ENCODE results near the gene TBC1D22A. TPM values are rescaled to one million over a fixed set of nuclear protein-coding genes. Genes with fewer than 3 reads are reported as not detected.

Gene TBC1D22A
- total RNA-seq, 4 donors from 2014 or later: 15.6 to 21.7 (median 20.5) TPM

- Histone ChIP-seq H3K4me3 (no peak overlapping the region), H3K27me3 (no peaks in the 10 kb centered on the region), H3K4me1 (no peaks in the 10 kb centered on the region), H3K9me3 (no peaks in the 10 kb centered on the region), H3K36me3 (peaks cover 0 to 34% (median 0%) of the 10 kb centered on the region in 3 donors), H3K27ac (no peak overlapping the region)
- DNase-seq: no peak
- 80 to 82% methylated on average over 9 to 11 of the region's 22 CpGs for WGBS, 2 donors
- intact Hi-C loops (cut with DNase I): no loop called here
- TF ChIP-seq, protein P1, sequence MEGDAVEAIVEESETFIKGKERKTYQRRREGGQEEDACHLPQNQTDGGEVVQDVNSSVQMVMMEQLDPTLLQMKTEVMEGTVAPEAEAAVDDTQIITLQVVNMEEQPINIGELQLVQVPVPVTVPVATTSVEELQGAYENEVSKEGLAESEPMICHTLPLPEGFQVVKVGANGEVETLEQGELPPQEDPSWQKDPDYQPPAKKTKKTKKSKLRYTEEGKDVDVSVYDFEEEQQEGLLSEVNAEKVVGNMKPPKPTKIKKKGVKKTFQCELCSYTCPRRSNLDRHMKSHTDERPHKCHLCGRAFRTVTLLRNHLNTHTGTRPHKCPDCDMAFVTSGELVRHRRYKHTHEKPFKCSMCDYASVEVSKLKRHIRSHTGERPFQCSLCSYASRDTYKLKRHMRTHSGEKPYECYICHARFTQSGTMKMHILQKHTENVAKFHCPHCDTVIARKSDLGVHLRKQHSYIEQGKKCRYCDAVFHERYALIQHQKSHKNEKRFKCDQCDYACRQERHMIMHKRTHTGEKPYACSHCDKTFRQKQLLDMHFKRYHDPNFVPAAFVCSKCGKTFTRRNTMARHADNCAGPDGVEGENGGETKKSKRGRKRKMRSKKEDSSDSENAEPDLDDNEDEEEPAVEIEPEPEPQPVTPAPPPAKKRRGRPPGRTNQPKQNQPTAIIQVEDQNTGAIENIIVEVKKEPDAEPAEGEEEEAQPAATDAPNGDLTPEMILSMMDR (IDR thresholded peaks at IDR 0.05): no peak
- TF ChIP-seq POLR2A (IDR thresholded peaks at IDR 0.05): no peak
These were observed 401.5 kb downstream of the TBC1D22A start for GRCh38 chr22:47163856-47164513.

- H3K4me3 ChIP-seq: no peak overlapping the region
- H3K36me3 ChIP-seq: peaks cover 0 to 37% (median 0%) of the 10 kb centered on the region in 3 donors
- no peak for DNase-seq
- intact Hi-C loops (cut with DNase I): no loop called here
- WGBS, 2 donors: 72 to 88% methylated on average over 15 to 16 of the region's 28 CpGs
- no peaks in the 10 kb centered on the region for H3K4me1 ChIP-seq
- H3K27ac ChIP-seq: no peak overlapping the region
- H3K27me3 ChIP-seq: no peaks in the 10 kb centered on the region
- TF ChIP-seq, protein P1 (IDR thresholded peaks at IDR 0.05): no peak
- TF ChIP-seq POLR2A (IDR thresholded peaks at IDR 0.05): no peak
- no peaks in the 10 kb centered on the region for H3K9me3 ChIP-seq
These were observed 402.3 kb downstream of the TBC1D22A start for GRCh38 chr22:47164514-47165337.

- no peaks in the 10 kb centered on the region for H3K27me3 ChIP-seq
- H3K4me3 ChIP-seq: no peak overlapping the region
- 82 to 93% methylated on average over 9 to 17 of the region's 25 CpGs for WGBS, 2 donors
- no peak overlapping the region for H3K27ac ChIP-seq
- no peaks in the 10 kb centered on the region for H3K4me1 ChIP-seq
- no peak for TF ChIP-seq POLR2A (IDR thresholded peaks at IDR 0.05)
- TF ChIP-seq, protein P1 (IDR thresholded peaks at IDR 0.05): no peak
- H3K36me3 ChIP-seq: peaks cover 0 to 36% (median 0%) of the 10 kb centered on the region in 3 donors
- DNase-seq: no peak
- intact Hi-C loops (cut with DNase I): no loop called here
- no peaks in the 10 kb centered on the region for H3K9me3 ChIP-seq
These were observed 403.0 kb downstream of the TBC1D22A start for GRCh38 chr22:47165338-47166032.

GRCh38 chr22:47166033-47166404, 403.6 kb downstream of the TBC1D22A start:
- H3K27me3 ChIP-seq: no peaks in the 10 kb centered on the region
- no peak for DNase-seq
- no peaks in the 10 kb centered on the region for H3K4me1 ChIP-seq
- no peak overlapping the region for H3K4me3 ChIP-seq
- no peak overlapping the region for H3K27ac ChIP-seq
- TF ChIP-seq POLR2A (IDR thresholded peaks at IDR 0.05): no peak
- TF ChIP-seq, protein P1 (IDR thresholded peaks at IDR 0.05): no peak
- intact Hi-C loops (cut with DNase I): no loop called here
- H3K9me3 ChIP-seq: no peaks in the 10 kb centered on the region
- peaks cover 0 to 41% (median 0%) of the 10 kb centered on the region in 3 donors for H3K36me3 ChIP-seq
- WGBS, 2 donors: 83 to 90% methylated on average over 2 to 3 of the region's 5 CpGs
